GM12878 (cell line): Measurements from ENCODE around the gene KANSL2.

Experiments
- EP300 ChIP-seq, 2 experiments: fragments of 150-350 bp in 1 of 2; IDR thresholded peaks; 2 replicates each; pipeline ENCODE4 v1.6.1; 2011 to 2012; ENCODE audit warnings: low read depth in 2 of 2, low read length in 2 of 2, borderline replicate concordance in 1 of 2, improper control_type of control experiment in 1 of 2, inconsistent platforms in 1 of 2; ENCODE audit not compliant: control insufficient read depth in 1 of 2
- NFYB ChIP-seq: IDR thresholded peaks from 2 replicates; pipeline ENCODE4 v1.6.1; 2011; ENCODE audit warnings: low read depth, mild to moderate bottlenecking, low read length, improper control_type of control experiment, moderate library complexity; ENCODE audit not compliant: insufficient read depth
- RELA ChIP-seq: fragments of 450-650 bp; IDR thresholded peaks from 2 replicates; pipeline ENCODE4 v1.8.0; 2014; ENCODE audit warnings: borderline replicate concordance; ENCODE audit not compliant: partially characterized antibody
- REST ChIP-seq: IDR thresholded peaks from 2 replicates; pipeline ENCODE4 v1.6.1; 2012; ENCODE audit warnings: mild to moderate bottlenecking, low read depth, low read length
- SMC3 ChIP-seq: IDR thresholded peaks from 2 replicates; pipeline ENCODE4 v1.6.1; 2011; ENCODE audit warnings: low read length, improper control_type of control experiment, borderline replicate concordance
- SREBF2 ChIP-seq: IDR thresholded peaks from 2 replicates; pipeline ENCODE4 v1.6.1; 2012; ENCODE audit warnings: mild to moderate bottlenecking, low read length
- TF ChIP-seq, protein P1 (sequence below): IDR thresholded peaks from 2 replicates; pipeline ENCODE4 v1.6.1; 2012; ENCODE audit warnings: low read depth, low read length, improper control_type of control experiment

- TF ChIP-seq REST (no peak), RELA (no peak), NFYB (no peak), SREBF2 (no peak), EP300 (IDR thresholded peaks at IDR 0.05; ENCODE audit: borderline replicate concordance in 1 of 2, control insufficient read depth in 1 of 2, low read depth in 2 of 2, low read length in 2 of 2) (no peak), SMC3 (no peak)
- TF ChIP-seq, protein P1, sequence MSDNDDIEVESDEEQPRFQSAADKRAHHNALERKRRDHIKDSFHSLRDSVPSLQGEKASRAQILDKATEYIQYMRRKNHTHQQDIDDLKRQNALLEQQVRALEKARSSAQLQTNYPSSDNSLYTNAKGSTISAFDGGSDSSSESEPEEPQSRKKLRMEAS, result no peak
These were observed 684 bp downstream of the KANSL2 start for GRCh38 chr12:48681399-48681709.
